ENCODE results near the gene SLC41A2.

GRCh38 chr12:104925501-104925900 is 32.6 kb downstream of the SLC41A2 start:
- TF ChIP-seq, protein P1, sequence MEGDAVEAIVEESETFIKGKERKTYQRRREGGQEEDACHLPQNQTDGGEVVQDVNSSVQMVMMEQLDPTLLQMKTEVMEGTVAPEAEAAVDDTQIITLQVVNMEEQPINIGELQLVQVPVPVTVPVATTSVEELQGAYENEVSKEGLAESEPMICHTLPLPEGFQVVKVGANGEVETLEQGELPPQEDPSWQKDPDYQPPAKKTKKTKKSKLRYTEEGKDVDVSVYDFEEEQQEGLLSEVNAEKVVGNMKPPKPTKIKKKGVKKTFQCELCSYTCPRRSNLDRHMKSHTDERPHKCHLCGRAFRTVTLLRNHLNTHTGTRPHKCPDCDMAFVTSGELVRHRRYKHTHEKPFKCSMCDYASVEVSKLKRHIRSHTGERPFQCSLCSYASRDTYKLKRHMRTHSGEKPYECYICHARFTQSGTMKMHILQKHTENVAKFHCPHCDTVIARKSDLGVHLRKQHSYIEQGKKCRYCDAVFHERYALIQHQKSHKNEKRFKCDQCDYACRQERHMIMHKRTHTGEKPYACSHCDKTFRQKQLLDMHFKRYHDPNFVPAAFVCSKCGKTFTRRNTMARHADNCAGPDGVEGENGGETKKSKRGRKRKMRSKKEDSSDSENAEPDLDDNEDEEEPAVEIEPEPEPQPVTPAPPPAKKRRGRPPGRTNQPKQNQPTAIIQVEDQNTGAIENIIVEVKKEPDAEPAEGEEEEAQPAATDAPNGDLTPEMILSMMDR (IDR thresholded peaks at IDR 0.05), result no peak
- TF ChIP-seq POLR2A (IDR thresholded peaks at IDR 0.05), result no peak
- no peak for TF ChIP-seq EP300 (IDR thresholded peaks at IDR 0.05)
